Skin epidermis (tissue), 12 donors: Measurements from ENCODE around the gene IL1RN.
A peak's percentile ranks its signal among the peaks of the same experiment; 100 is the strongest.

ENCODE experiments used
- H3K27ac ChIP-seq, 21 experiments: fragments of 200-600 bp; sonication (generic) in 11 of 21; one replicate each; pipeline ENCODE4 v1.5.0; 2020; ENCODE audit warnings: mild to moderate bottlenecking in 3 of 21, inconsistent platforms in 2 of 21, moderate library complexity in 2 of 21
- H3K4me3 ChIP-seq, 7 experiments: fragments of 200-600 bp; sonication (generic) in 2 of 7; one replicate each; pipeline ENCODE4 v1.5.0; 2020; ENCODE audit warnings: inconsistent platforms in 2 of 7, mild to moderate bottlenecking in 2 of 7, moderate library complexity in 1 of 7

The IL1RN gene

GRCh38 chr2:113148606-113149552, 21.5 kb downstream of the IL1RN start:
- H3K27ac ChIP-seq, result no peak overlapping the region
- no peak overlapping the region for H3K4me3 ChIP-seq

DNA sequence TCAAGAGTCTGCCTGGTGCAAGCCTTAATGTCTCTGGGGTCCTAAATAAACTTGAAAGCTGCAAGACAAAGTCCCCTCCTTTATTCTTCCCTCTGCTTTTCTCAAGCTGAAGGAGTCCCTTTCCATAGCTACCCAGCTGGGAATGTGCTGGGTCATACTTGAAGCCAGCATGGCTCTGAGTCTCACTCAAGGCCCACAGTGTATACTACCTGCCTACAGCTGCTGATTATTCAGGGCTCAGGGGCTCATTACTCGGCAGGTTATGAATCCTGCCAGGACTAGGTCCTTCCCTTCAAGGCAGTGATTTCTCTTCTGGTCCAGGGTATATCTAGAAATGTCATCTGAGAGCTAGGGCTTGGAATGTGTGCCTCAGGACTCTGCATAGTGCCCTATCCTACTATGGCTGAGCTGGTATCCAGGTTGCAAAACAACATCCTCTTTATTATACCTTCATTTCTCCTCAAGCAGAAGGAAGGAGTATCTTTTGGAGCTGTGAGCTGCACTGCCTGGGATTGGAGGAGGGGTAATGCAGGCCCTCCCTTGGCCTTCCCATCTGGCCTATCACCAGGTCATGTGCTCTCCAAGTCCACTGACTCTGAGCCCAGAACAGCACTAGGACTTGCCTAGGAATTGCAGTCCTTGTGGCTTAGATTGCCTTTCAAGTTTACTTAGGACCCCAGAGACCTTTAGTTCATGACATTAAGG, 22.3 kb downstream of the IL1RN start:
- no peak overlapping the region for H3K4me3 ChIP-seq
- H3K27ac ChIP-seq, result no peak overlapping the region

DNA sequence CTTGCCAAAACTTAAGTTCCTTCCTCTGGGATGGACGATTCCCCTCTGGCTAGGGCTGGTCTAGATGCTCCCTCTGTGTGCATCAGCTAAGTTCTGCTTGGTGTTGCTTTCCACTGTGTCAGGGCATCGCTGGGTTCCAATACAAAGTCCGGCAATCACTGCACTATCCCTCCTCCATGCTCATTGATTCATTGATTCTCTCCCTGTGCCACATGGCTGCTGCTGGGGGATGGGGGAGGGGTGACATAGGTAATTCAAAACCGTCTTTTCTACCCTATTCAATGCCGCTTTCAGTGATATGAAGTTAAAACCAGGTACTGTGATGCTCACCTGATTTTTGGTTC, 22.8 kb downstream of the IL1RN start:
- no peak overlapping the region for H3K27ac ChIP-seq
- H3K4me3 ChIP-seq, result no peak overlapping the region

GRCh38 chr2:113155331-113155730, 27.9 kb downstream of the IL1RN start:
- Histone ChIP-seq H3K4me3 (no peak overlapping the region), H3K27ac (no peak overlapping the region)

DNA sequence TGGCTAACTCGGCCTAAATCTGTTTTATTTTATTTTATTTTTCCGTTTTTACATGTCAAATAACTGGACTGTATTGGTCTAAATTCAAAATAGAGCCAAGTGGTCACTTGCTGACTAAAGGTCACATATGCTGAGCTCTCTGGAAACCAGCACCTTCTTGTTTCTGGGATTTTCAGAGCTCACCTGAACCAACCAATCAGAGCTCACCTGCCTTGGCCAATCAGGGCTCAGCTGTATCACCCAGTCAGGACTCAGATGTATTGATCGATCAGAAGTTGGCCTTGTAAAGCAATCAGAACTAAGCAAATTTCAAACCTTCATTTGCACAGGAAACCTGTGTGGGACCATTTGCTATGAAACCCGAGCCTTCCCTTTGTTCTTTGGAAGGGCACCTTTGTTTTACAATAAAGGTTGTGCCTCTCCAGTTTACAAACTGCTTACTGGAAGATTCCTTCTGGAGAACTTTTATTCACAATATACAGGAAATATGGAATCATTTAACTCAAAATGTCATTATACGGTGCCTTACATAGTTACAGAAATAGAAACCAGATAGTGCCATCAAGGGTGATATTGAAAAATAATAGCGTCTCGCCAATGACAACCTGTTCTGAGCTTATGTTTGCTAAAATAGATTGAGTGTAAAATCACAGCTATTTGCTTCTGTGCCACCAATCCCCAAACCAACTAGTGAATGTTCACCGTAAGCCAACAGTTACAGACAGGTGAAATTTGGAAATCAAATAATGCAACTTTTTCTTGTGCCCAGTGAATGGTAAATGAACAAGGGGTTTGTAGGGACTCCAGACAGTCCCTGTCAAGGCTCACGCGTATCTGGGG, 29.1 kb downstream of the IL1RN start:
- Histone ChIP-seq H3K27ac (peak overlapping the region in 19 of 21 experiments; percentile 45 to 93 (median 82)), H3K4me3 (peak overlapping the region; percentile 38 to 66 (median 55))

DNA sequence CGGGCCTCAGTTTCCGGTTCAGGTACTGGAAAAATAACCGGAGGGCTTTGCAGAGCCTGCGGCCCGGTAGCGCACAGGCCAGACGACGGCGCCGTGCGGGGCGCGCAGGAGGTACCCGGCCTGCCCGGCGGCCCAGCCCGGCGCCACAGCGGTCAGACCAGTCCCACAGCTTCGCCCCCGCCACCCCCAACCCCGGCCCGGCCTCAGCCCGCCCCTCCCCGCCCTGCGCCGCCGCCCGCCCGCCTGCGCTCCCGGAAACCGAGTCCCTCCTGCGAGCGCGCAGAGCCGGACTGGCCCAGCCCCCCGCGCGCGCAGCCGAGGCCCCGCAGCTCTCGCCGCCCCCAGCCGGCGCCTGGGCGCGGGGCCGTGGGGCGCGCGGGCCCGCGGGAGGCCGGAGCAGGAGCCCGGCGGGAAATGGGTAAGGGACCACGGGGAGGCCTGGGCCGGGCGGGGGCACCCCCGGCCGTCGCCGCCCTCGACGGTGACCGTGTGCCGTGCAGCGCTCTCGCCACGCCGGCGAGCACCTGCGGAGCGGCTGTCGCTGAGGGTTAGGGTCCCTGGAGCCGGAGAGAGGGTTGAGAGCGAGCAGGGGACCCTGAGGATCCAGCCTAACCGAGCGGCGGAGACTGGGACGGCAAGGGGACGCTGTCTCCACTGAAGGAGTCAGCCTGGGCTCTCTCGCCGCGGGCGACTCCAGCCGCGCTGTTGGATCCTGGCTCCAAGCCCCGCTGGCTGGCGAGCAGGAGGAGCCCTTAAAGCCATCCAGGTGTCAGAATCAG, 29.9 kb downstream of the IL1RN start:
- peak overlapping the region; percentile 38 to 66 (median 55) for H3K4me3 ChIP-seq
- H3K27ac ChIP-seq, result peak overlapping the region; percentile 54 to 93 (median 83)

GRCh38 chr2:113157897-113158753, 30.7 kb downstream of the IL1RN start:
- H3K27ac ChIP-seq, result peak overlapping the region; percentile 54 to 93 (median 83)
- peak overlapping the region; percentile 38 to 66 (median 55) for H3K4me3 ChIP-seq

- no peak overlapping the region for H3K4me3 ChIP-seq
- peak overlapping the region in 3 of 21 experiments; percentile 6 to 93 (median 38) for H3K27ac ChIP-seq
These were observed 31.6 kb downstream of the IL1RN start for GRCh38 chr2:113158884-113159553.

DNA sequence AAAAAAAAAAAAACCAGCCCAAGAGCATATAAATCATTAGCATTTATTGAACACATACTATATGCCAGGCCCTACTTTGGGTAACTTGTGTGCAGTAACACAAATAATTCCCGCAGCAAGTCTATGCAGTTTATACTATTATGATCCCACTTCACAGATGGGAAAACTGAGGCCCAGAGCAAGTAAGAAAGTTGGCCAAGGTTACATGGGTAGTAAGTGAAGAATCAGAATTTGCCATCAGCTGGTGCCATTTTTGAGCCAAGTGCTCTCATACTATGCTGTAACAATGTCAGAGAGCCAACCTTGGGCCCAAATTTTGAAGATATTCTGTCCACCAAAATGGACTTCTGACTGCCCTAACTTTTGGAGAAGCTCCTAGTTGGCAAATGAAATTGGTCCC, 32.9 kb downstream of the IL1RN start:
- Histone ChIP-seq H3K4me3 (no peak overlapping the region), H3K27ac (no peak overlapping the region)

GRCh38 chr2:113160962-113161361, 33.6 kb downstream of the IL1RN start:
- no peak overlapping the region for H3K27ac ChIP-seq
- H3K4me3 ChIP-seq, result no peak overlapping the region

DNA sequence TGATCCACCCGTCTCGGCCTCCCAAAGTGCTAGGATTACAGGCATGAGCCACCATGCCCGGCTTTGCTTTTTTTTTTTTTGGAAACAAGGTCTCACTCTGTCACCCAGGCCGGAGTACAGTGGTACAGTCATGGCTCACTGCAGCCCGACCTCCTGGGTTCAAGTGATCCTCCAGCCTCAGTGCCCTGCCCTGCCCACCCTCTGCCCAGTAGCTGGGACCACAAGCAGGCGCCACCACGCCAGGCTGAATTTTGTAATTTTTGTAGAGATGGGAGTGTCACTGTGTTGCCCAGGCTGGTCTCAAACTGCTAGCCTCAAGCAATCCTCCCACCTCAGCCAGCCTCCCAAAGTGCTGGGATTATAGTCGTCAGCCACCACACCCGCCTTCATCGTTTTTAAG, 34.8 kb downstream of the IL1RN start:
- no peak overlapping the region for H3K27ac ChIP-seq
- no peak overlapping the region for H3K4me3 ChIP-seq

DNA sequence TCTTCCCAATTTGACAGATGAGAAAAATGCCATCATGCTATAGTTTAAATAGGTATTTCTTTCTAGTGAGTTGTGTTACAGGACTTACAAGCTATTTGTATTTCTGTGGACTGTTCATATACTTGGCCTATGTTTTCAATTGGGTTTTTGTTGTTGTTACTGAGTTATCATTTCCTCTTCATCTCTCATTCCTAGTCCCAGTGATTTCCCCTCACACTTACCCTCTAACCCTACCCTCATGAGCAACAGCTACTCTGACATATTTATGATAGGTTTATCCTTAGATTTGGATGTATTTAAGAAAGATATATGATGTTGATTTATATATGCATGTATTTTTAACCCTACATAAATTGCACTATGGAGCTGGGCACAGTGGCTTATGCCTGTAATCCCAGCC, 35.5 kb downstream of the IL1RN start:
- Histone ChIP-seq H3K27ac (no peak overlapping the region), H3K4me3 (no peak overlapping the region)

DNA sequence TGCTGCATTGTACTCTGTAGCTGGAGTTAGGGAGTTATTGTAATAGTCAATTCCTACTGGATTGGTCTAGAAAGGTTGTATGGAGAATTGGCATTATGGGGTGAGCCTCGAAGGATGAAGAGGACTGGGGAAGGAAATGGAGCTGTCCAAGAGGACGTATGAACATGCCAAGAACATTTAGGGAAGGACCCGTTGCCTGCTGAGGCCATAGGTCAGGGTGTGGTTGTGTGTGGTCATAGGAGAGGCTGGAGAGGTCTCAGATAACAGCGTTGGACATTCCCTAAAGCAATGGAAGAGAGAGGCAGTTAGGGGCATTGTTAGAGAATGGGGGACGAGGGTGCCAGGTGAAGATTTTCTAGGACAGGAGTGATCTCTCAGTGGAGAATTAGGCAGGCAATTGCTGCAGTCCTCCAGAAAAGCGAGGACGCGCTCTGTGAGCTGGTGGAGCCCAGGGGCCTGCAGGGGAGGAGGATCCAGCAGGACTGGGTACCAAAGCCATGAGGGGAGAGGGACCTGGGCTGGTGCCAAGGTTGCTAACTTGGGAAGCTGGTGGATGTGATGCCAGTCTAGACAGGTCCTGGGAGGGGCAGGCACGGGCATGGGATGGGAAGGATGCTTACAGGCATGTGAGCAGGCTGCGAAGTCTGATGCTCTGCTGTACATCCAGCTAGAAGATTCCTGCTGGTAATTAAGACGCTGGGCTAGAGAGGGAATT, 37.0 kb downstream of the IL1RN start:
- Histone ChIP-seq H3K27ac (peak overlapping the region in 1 of 21 experiments; percentile 30), H3K4me3 (no peak overlapping the region)

- Histone ChIP-seq H3K4me3 (no peak overlapping the region), H3K27ac (peak overlapping the region in 1 of 21 experiments; percentile 30)
These were observed 37.7 kb downstream of the IL1RN start for GRCh38 chr2:113164930-113165585.

DNA sequence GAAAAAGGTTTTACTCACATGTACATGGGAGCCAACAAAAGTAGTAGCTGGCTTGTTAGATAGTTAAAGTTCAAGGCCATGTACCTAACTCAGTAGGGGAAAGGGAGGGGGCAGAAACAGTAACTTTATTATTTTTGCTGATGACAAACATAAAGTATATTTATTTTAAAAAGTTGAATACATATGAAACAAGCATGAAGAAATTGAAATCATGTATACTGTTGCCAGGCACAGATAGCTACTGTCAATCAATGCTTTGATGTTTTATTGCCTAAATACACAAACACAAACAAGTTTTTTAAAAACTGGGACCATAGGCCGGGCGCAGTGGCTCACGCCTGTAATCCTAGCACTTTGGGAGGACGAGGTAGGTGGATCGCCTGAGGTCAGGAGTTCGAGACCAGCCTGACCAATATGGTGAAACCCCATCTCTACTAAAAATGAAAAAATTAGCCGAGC, 38.8 kb downstream of the IL1RN start:
- no peak overlapping the region for H3K27ac ChIP-seq

GRCh38 chr2:113167115-113167932, 39.9 kb downstream of the IL1RN start:
- Histone ChIP-seq H3K4me3 (no peak overlapping the region), H3K27ac (peak overlapping the region in 11 of 21 experiments; percentile 12 to 82 (median 63))

More for the DNA sequence above, 38.8 kb downstream of the IL1RN start:
- H3K4me3 ChIP-seq, result no peak overlapping the region
